ENCODE measurements around the gene TPSG1. TPM values are rescaled to one million over a fixed set of nuclear protein-coding genes. Genes with fewer than 3 reads are reported as not detected.

The TPSG1 gene
- total RNA-seq, 1 experiment from 2014 or later, result not detected

DNA sequence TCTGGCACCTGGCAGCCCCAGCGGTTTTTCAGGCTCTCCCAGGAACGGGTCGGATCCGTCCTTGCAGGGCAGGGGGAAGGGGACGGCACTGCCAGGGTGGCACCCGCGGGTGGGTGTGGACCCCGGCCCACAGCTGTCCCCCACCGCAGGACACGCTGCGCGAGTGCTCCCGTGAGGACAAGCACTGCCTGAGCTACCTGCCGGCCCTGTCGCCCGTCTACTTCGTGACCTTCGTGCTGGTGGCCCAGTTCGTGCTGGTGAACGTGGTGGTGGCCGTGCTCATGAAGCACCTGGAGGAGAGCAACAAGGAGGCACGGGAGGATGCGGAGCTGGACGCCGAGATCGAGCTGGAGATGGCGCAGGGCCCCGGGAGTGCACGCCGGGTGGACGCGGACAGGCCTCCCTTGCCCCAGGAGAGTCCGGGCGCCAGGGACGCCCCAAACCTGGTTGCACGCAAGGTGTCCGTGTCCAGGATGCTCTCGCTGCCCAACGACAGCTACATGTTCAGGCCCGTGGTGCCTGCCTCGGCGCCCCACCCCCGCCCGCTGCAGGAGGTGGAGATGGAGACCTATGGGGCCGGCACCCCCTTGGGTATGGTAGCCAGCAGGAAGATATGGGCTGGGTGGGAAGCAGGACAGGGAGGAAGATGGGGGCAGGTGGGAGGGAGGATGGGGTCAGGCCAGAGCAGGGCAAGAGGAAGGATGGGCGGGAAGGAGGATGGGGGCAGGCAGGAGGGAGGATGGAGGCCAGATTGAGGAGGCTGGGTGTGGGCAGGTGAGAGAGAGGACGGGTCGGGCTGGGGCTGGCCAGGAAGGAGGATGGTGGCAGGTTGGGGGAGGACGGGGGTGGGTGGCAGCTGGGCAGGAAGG is 6.8 kb downstream of the TPSG1 start:
- no peaks in the 10 kb centered on the region for H3K36me3 Mint-ChIP-seq (ENCODE audit: insufficient read depth, unreplicated experiment)
- TF ChIP-seq, protein P1, sequence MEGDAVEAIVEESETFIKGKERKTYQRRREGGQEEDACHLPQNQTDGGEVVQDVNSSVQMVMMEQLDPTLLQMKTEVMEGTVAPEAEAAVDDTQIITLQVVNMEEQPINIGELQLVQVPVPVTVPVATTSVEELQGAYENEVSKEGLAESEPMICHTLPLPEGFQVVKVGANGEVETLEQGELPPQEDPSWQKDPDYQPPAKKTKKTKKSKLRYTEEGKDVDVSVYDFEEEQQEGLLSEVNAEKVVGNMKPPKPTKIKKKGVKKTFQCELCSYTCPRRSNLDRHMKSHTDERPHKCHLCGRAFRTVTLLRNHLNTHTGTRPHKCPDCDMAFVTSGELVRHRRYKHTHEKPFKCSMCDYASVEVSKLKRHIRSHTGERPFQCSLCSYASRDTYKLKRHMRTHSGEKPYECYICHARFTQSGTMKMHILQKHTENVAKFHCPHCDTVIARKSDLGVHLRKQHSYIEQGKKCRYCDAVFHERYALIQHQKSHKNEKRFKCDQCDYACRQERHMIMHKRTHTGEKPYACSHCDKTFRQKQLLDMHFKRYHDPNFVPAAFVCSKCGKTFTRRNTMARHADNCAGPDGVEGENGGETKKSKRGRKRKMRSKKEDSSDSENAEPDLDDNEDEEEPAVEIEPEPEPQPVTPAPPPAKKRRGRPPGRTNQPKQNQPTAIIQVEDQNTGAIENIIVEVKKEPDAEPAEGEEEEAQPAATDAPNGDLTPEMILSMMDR (IDR thresholded peaks at IDR 0.05; ENCODE audit: unreplicated experiment), result no peak
- ChIA-PET POLR2A (no interaction called here), CTCF (no interaction called here)
- no TSS peak for BruUV-seq (replicated peaks)
- DNase-seq (ENCODE audit: unreplicated experiment), result no peak
- H3K27ac Mint-ChIP-seq (ENCODE audit: low read depth, unreplicated experiment), result no peak overlapping the region
- peaks cover 51% of the 10 kb centered on the region for H3K27me3 Mint-ChIP-seq (ENCODE audit: insufficient read depth, unreplicated experiment)
- H3K4me1 Mint-ChIP-seq (ENCODE audit: insufficient read depth, unreplicated experiment), result peaks cover 5% of the 10 kb centered on the region
- intact Hi-C loops (cut with micrococcal nuclease), result no loop called here
- no peak overlapping the region for H3K4me3 Mint-ChIP-seq (ENCODE audit: unreplicated experiment)
- H3K9me3 Mint-ChIP-seq (ENCODE audit: unreplicated experiment), result no peaks in the 10 kb centered on the region

DNA sequence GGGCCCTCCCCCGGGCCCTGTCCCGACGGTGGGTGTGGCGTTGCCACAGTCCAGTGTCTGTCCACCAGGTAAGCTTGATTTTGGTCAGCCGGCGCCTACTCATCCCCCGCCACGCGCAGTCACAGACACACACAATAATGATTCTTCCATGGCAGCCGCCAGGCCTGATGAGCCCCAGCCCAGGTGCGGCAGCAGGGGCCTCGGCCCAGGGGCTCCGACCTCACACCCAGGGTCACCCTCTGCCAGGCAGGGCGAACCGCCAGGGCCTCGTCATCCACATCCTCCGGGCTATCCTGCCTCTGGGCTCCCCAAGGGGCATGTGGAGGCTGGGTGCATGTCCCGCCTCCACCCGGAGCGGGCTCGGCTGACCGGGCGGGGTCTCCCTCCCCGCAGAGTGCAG is 7.5 kb downstream of the TPSG1 start:
- Mint-ChIP-seq H3K27ac (ENCODE audit: low read depth, unreplicated experiment) (no peak overlapping the region), H3K4me3 (ENCODE audit: unreplicated experiment) (no peak overlapping the region), H3K4me1 (ENCODE audit: insufficient read depth, unreplicated experiment) (peaks cover 5% of the 10 kb centered on the region), H3K36me3 (ENCODE audit: insufficient read depth, unreplicated experiment) (no peaks in the 10 kb centered on the region), H3K9me3 (ENCODE audit: unreplicated experiment) (no peaks in the 10 kb centered on the region), H3K27me3 (ENCODE audit: insufficient read depth, unreplicated experiment) (peaks cover 43% of the 10 kb centered on the region)
- no peak for DNase-seq (ENCODE audit: unreplicated experiment)
- BruUV-seq (replicated peaks), result no TSS peak
- TF ChIP-seq, protein P1 (IDR thresholded peaks at IDR 0.05; ENCODE audit: unreplicated experiment), result no peak
- POLR2A ChIA-PET, result no interaction called here
- CTCF ChIA-PET, result no interaction called here
- intact Hi-C loops (cut with micrococcal nuclease), result no loop called here

DNA sequence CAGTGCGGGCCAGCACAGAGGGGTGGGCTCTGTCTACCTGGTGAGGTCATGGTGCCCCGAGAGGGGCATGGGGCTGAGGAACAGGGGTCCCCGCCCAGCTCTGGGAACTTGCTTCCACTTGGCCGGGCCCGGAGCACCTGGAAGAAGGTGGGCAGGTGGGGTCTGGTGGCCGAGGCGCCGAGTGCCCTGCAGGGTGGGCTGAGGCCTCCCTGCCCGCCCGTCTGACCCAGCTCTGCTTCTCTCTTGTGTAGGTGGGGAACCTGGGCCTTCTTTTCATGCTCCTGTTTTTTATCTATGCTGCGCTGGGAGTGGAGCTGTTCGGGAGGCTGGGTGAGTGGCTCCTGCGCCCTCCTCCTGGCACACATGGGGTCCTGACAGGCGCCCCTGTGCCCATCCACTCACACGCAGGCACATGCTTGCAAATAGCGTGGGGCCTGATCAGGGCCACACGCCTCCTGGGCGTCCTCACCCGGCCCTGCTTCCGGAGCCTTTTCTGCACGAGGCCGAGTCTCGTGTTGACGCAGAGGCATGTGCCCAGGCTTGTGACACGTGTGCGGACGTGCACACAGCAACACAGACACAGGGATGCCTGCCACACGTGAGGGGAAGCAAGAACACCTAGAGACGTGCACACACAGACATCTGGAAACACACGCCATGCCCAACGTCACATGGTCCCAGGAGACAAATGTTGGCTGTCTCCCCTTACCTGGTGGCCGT is 8.2 kb downstream of the TPSG1 start:
- ChIA-PET POLR2A (interaction anchor here (0.7 kb wide), 1 partner anchor 38 kb away, joined by 3 read pairs; no protein-coding TSS in a partner anchor), CTCF (interaction anchor here (0.7 kb wide), 1 partner anchor 103 kb away, joined by 3 read pairs; no protein-coding TSS in a partner anchor)
- H3K4me1 Mint-ChIP-seq (ENCODE audit: insufficient read depth, unreplicated experiment), result peaks cover 5% of the 10 kb centered on the region
- DNase-seq (ENCODE audit: unreplicated experiment), result no peak
- no peak overlapping the region for H3K4me3 Mint-ChIP-seq (ENCODE audit: unreplicated experiment)
- TF ChIP-seq, protein P1 (IDR thresholded peaks at IDR 0.05; ENCODE audit: unreplicated experiment), result no peak
- H3K27ac Mint-ChIP-seq (ENCODE audit: low read depth, unreplicated experiment), result no peak overlapping the region
- H3K27me3 Mint-ChIP-seq (ENCODE audit: insufficient read depth, unreplicated experiment), result peaks cover 36% of the 10 kb centered on the region
- intact Hi-C loops (cut with micrococcal nuclease), result no loop called here
- no peaks in the 10 kb centered on the region for H3K36me3 Mint-ChIP-seq (ENCODE audit: insufficient read depth, unreplicated experiment)
- no peaks in the 10 kb centered on the region for H3K9me3 Mint-ChIP-seq (ENCODE audit: unreplicated experiment)
- no TSS peak for BruUV-seq (replicated peaks)

DNA sequence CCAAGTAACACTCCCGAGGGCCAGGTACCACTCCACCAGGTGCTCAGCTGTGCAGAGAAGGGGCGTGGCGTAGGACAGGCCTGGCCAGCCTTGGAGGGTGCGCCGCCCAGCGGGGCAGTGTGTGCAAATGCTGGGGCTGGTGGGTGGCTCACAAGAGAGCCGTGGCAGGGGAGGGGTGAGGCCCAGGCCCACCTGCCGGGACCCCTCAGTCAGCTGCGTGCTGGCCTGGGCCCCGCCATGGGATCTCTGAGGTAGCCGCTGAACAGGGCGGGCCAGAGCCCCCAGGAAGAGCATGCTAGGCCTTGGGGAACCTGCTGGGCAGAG is 8.8 kb downstream of the TPSG1 start:
- H3K9me3 Mint-ChIP-seq (ENCODE audit: unreplicated experiment), result no peaks in the 10 kb centered on the region
- DNase-seq (ENCODE audit: unreplicated experiment), result no peak
- H3K36me3 Mint-ChIP-seq (ENCODE audit: insufficient read depth, unreplicated experiment), result no peaks in the 10 kb centered on the region
- H3K4me1 Mint-ChIP-seq (ENCODE audit: insufficient read depth, unreplicated experiment), result no peaks in the 10 kb centered on the region
- TF ChIP-seq, protein P1 (IDR thresholded peaks at IDR 0.05; ENCODE audit: unreplicated experiment), result no peak
- no peak overlapping the region for H3K4me3 Mint-ChIP-seq (ENCODE audit: unreplicated experiment)
- H3K27ac Mint-ChIP-seq (ENCODE audit: low read depth, unreplicated experiment), result no peak overlapping the region
- peaks cover 30% of the 10 kb centered on the region for H3K27me3 Mint-ChIP-seq (ENCODE audit: insufficient read depth, unreplicated experiment)
- intact Hi-C loops (cut with micrococcal nuclease), result no loop called here
- no TSS peak for BruUV-seq (replicated peaks)
- CTCF ChIA-PET, result no interaction called here
- POLR2A ChIA-PET, result no interaction called here
